Fibroblast of lung (primary cell): ENCODE results near the gene MAN1A2. TPM values are rescaled to one million over a fixed set of nuclear protein-coding genes. Genes with fewer than 3 reads are reported as not detected.
A peak's percentile ranks its signal among the peaks of the same experiment; 100 is the strongest.

Experiments
- DNase-seq, 2 donors: peaks; one replicate each; pipeline versions ENCODE4 v3.0.0 to v3.0.0-alpha.2; 2010; ENCODE audit warnings: low read depth in 2 of 2
- H2AFZ ChIP-seq: 2 replicates; pipeline ENCODE4 v1.5.1; 2012; ENCODE audit warnings: low read length, control low read depth, inconsistent platforms
- H3K27ac ChIP-seq: 2 replicates; pipeline ENCODE4 v1.5.1; 2011; ENCODE audit warnings: low read length, control low read depth; ENCODE audit not compliant: insufficient read depth
- H3K27me3 ChIP-seq: 2 replicates; pipeline ENCODE4 v1.5.1; 2011; ENCODE audit warnings: mild to moderate bottlenecking, low read length; ENCODE audit not compliant: control insufficient read depth, insufficient read depth
- H3K36me3 ChIP-seq: 2 replicates; pipeline ENCODE4 v1.5.1; 2011; ENCODE audit warnings: low read length; ENCODE audit not compliant: control insufficient read depth, insufficient read depth
- H3K4me1 ChIP-seq: 2 replicates; pipeline ENCODE4 v1.5.1; 2011; ENCODE audit warnings: low read length; ENCODE audit not compliant: control insufficient read depth, insufficient read depth; ENCODE audit errors: extremely low read depth
- H3K4me2 ChIP-seq: 2 replicates; pipeline ENCODE4 v1.5.1; 2011; ENCODE audit warnings: low read length, control low read depth; ENCODE audit not compliant: insufficient read depth; ENCODE audit errors: extremely low read depth
- H3K4me3 ChIP-seq, 4 experiments: fragments of 200-600 bp in 1 of 4; sonication (generic) in 1 of 4; replicated peaks in 1 of 4; 2 replicates each; pipeline ENCODE4 v1.5.1; 2011 to 2016; ENCODE audit warnings: low read length in 4 of 4, low read depth in 3 of 4, mild to moderate bottlenecking in 3 of 4, control low read depth in 2 of 4, inconsistent platforms in 1 of 4, mixed read lengths in 1 of 4; ENCODE audit not compliant: insufficient read depth in 1 of 4; ENCODE audit errors: control extremely low read depth in 1 of 4
- H3K79me2 ChIP-seq: 2 replicates; pipeline ENCODE4 v1.5.1; 2012; ENCODE audit warnings: mild to moderate bottlenecking, low read length, inconsistent platforms; ENCODE audit not compliant: control insufficient read depth, insufficient read depth
- H3K9ac ChIP-seq: 2 replicates; pipeline ENCODE4 v1.5.1; 2011; ENCODE audit warnings: mild to moderate bottlenecking, low read length, control low read depth; ENCODE audit not compliant: insufficient read depth
- H3K9me3 ChIP-seq: 2 replicates; pipeline ENCODE4 v1.5.1; 2012; ENCODE audit warnings: low read depth, low read length; ENCODE audit not compliant: control insufficient read depth, insufficient read depth
- H4K20me1 ChIP-seq: 2 replicates; pipeline ENCODE4 v1.5.1; 2011; ENCODE audit warnings: low read length; ENCODE audit not compliant: control insufficient read depth, insufficient read depth; ENCODE audit errors: extremely low read depth
- CTCF ChIP-seq, 2 donors: IDR thresholded peaks in 1 of 2; conservative IDR thresholded peaks in 1 of 2; 1 replicate in 1 of 2; 2 replicates in 1 of 2; pipeline ENCODE4 v1.5.1; 2011 to 2012; ENCODE audit warnings: low read length in 2 of 2, control low read depth in 1 of 2, inconsistent platforms in 1 of 2, low read depth in 1 of 2, mild to moderate bottlenecking in 1 of 2
- EZH2 ChIP-seq: IDR thresholded peaks from 2 replicates; pipeline ENCODE4 v1.5.1; 2012; ENCODE audit warnings: low read length, control low read depth, mild to moderate bottlenecking; ENCODE audit errors: missing control alignments
- polyA minus RNA-seq: library from RNA; depleted of rRNA, polyadenylated mRNA; stranded (reverse); fragments of >200 nt; gene quantifications from 2 replicates; pipeline ENCODE4 v1.2.3, GENCODE V29; 2011; ENCODE audit warnings: low replicate concordance
- polyA plus RNA-seq, 2 donors: library from polyadenylated mRNA; depleted of rRNA in 1 of 2; stranded (reverse) in 1 of 2; unstranded in 1 of 2; fragments of >200 nt; gene quantifications; 2 replicates each; pipeline ENCODE4 v1.2.1, GENCODE V29; 2011 to 2012; ENCODE audit warnings: missing spikeins in 1 of 2
- total RNA-seq: library from RNA; depleted of rRNA; stranded (reverse); fragments of >200 nt; gene quantifications from 2 replicates; pipeline ENCODE4 v1.2.1, GENCODE V29; 2014

The MAN1A2 gene
- total RNA-seq (41.9 and 47.8 TPM in 2 replicates), polyA plus RNA-seq (37.1 and 43.6 TPM in 2 replicates), polyA minus RNA-seq (12.9 and 38.0 TPM in 2 replicates)
- 19.9 and 28.0 TPM in 2 replicates for polyA plus RNA-seq (2012)

- peak; percentile 72 to 76 for DNase-seq
Observed at GRCh38 chr1:117367046-117368025, at the start of gene MAN1A2. TSS of gene MAN1A2 (plus strand) at chr1:117367449. CDS start at chr1:117368184, 735 bp downstream.

GRCh38 chr1:117318011-117318410, 49.2 kb upstream of the MAN1A2 start:
- no peak for DNase-seq
- no peak for TF ChIP-seq EZH2
- no peak for TF ChIP-seq CTCF (conservative IDR thresholded peaks at IDR 0.05 in 1 of 2, IDR thresholded peaks at IDR 0.05 in 1 of 2; ENCODE audit: low read depth in 1 of 2, low read length in 2 of 2)

More at GRCh38 chr1:117367046-117368025, at the start of gene MAN1A2:
- Histone ChIP-seq H3K9me3 (no peaks in the 10 kb centered on the region), H3K36me3 (no peaks in the 10 kb centered on the region), H3K4me3 (peak within 1 kb of the TSS; percentile 82 to 93 (median 88)), H3K4me2 (peak within 1 kb of the TSS; percentile 96), H3K27me3 (no peaks in the 10 kb centered on the region), H3K79me2 (peaks cover 49% of the 10 kb centered on the region), H4K20me1 (peaks cover 2% of the 10 kb centered on the region), H3K9ac (peak within 1 kb of the TSS; percentile 89), H3K27ac (peak within 1 kb of the TSS; percentile 86), H3K4me1 (no peaks in the 10 kb centered on the region), H2AFZ (peak within 1 kb of the TSS; percentile 95)
- TF ChIP-seq EZH2 (no peak), CTCF (conservative IDR thresholded peaks at IDR 0.05 in 1 of 2, IDR thresholded peaks at IDR 0.05 in 1 of 2; ENCODE audit: low read depth in 1 of 2, low read length in 2 of 2) (no peak)

DNA sequence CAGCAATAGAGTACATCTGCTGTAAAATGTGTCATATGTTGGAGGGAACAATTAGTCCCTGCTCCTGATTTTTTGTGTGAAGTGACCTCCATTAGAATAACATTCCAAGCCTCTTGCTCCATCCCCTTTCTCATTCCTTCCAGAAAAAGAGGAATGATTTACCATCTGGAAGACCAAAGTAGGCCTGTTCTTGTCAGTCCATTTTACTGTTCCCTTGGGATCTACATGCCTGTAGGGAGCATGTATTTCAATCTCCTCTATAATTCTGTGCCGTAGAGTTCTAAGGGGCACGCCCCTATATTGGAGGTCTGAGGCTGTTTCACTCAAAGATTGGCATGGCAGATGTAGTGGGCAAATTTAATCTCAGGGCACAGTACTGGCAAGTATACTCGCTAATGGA, 48.8 kb upstream of the MAN1A2 start:
- TF ChIP-seq CTCF (conservative IDR thresholded peaks at IDR 0.05 in 1 of 2, IDR thresholded peaks at IDR 0.05 in 1 of 2; ENCODE audit: low read depth in 1 of 2, low read length in 2 of 2) (no peak), EZH2 (no peak)
- no peaks in the 10 kb centered on the region for H3K36me3 ChIP-seq
- H2AFZ ChIP-seq, result no peak overlapping the region
- H3K27me3 ChIP-seq, result peaks cover 10% of the 10 kb centered on the region
- no peaks in the 10 kb centered on the region for H3K9me3 ChIP-seq
- H3K9ac ChIP-seq, result no peak overlapping the region
- H4K20me1 ChIP-seq, result no peaks in the 10 kb centered on the region
- no peaks in the 10 kb centered on the region for H3K79me2 ChIP-seq
- H3K4me1 ChIP-seq, result no peaks in the 10 kb centered on the region
- H3K4me3 ChIP-seq, result no peak overlapping the region
- DNase-seq, result no peak
- no peak overlapping the region for H3K4me2 ChIP-seq
- H3K27ac ChIP-seq, result no peak overlapping the region

More at GRCh38 chr1:117318011-117318410, 49.2 kb upstream of the MAN1A2 start:
- no peak overlapping the region for H2AFZ ChIP-seq
- H3K36me3 ChIP-seq, result no peaks in the 10 kb centered on the region
- H3K9ac ChIP-seq, result no peak overlapping the region
- no peaks in the 10 kb centered on the region for H3K79me2 ChIP-seq
- no peak overlapping the region for H3K4me2 ChIP-seq
- peaks cover 10% of the 10 kb centered on the region for H3K27me3 ChIP-seq
- H3K27ac ChIP-seq, result no peak overlapping the region
- H3K4me1 ChIP-seq, result no peaks in the 10 kb centered on the region
- no peak overlapping the region for H3K4me3 ChIP-seq
- no peaks in the 10 kb centered on the region for H4K20me1 ChIP-seq
- H3K9me3 ChIP-seq, result no peaks in the 10 kb centered on the region
